ENCODE measurements around the gene RARRES1.

RARRES1 gene

DNA sequence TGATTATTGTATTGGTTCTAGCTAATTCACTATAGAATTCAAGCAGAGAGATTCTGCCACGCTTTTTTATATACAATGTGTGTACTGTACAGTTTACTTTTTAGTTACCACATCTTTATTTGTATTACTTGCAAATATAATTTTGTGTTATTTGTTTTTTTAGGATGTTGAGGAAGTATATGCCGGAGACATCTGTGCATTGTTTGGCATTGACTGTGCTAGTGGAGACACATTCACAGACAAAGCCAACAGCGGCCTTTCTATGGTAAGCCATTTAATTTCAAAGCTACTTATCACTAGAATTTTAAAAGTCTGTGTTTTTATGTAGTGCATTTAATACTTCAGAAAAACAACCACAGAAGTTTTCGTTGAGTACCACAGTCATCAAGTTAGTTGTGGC is 71.5 kb downstream of the RARRES1 start:
- H3K27me3 ChIP-seq (ENCODE audit: control insufficient read depth, insufficient read depth, low read length), result no peaks in the 10 kb centered on the region

DNA sequence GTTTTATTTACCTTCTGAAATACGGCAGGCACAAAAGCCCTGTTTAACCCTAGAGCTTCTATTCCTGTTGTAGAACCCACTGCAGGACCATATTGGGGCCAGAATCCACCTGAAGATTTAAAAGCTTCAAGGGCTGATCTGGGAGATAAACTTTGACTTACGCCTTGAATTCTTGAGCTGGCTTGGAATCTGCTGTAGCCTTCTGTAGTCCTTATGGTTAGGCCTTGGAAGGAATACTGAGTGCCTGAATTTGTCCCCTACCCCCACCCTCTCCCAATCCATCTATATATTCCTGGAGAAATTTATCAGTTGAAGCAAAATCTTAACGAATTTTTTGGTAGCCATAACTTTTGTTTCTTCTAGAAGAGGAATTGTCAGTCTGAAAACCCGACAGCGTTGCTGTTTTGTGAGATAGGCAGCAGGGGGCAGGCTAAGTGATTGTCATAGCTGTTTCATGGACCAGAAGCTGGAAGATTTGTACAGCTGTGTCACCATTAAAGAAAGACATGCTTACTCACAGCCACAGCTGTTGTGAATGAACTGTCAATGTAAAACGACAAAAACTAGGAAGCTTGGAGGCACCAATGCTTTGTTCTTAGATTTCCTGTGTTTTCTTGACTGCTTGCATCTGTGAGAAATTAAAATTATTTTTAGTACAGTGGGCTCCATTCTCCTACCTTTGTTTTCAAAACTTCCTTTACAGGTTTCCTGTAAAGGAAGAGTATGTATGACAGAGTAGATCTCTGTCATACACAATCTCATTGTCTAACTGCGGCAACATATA is 72.6 kb downstream of the RARRES1 start:
- H3K27me3 ChIP-seq (ENCODE audit: control insufficient read depth, insufficient read depth, low read length), result no peaks in the 10 kb centered on the region
- H3K27ac ChIP-seq, result peak overlapping the region; percentile 21
- no peak overlapping the region for H3K9ac ChIP-seq
- H3K36me3 ChIP-seq (ENCODE audit: control insufficient read depth, insufficient read depth, low read length), result no peaks in the 10 kb centered on the region
- no peak overlapping the region for H3K4me2 ChIP-seq (ENCODE audit: low read length)
- H3K9me3 ChIP-seq (ENCODE audit: control insufficient read depth, low read length), result no peaks in the 10 kb centered on the region
- no peak overlapping the region for H2AFZ ChIP-seq
- no peaks in the 10 kb centered on the region for H3K4me1 ChIP-seq
- TF ChIP-seq, protein P1, sequence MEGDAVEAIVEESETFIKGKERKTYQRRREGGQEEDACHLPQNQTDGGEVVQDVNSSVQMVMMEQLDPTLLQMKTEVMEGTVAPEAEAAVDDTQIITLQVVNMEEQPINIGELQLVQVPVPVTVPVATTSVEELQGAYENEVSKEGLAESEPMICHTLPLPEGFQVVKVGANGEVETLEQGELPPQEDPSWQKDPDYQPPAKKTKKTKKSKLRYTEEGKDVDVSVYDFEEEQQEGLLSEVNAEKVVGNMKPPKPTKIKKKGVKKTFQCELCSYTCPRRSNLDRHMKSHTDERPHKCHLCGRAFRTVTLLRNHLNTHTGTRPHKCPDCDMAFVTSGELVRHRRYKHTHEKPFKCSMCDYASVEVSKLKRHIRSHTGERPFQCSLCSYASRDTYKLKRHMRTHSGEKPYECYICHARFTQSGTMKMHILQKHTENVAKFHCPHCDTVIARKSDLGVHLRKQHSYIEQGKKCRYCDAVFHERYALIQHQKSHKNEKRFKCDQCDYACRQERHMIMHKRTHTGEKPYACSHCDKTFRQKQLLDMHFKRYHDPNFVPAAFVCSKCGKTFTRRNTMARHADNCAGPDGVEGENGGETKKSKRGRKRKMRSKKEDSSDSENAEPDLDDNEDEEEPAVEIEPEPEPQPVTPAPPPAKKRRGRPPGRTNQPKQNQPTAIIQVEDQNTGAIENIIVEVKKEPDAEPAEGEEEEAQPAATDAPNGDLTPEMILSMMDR (IDR thresholded peaks at IDR 0.05), result peak; percentile 45
- peaks cover 3% of the 10 kb centered on the region for H3K79me2 ChIP-seq
- no peak overlapping the region for H3K4me3 ChIP-seq (ENCODE audit: low read depth, low read length)

More for the DNA sequence above, 71.5 kb downstream of the RARRES1 start:
- peaks cover 3% of the 10 kb centered on the region for H3K79me2 ChIP-seq
- no peak overlapping the region for H3K27ac ChIP-seq
- no peak overlapping the region for H3K4me3 ChIP-seq (ENCODE audit: low read depth, low read length)
- TF ChIP-seq, protein P1 (IDR thresholded peaks at IDR 0.05), result no peak
- no peak overlapping the region for H2AFZ ChIP-seq
- no peaks in the 10 kb centered on the region for H3K36me3 ChIP-seq (ENCODE audit: control insufficient read depth, insufficient read depth, low read length)
- H3K9me3 ChIP-seq (ENCODE audit: control insufficient read depth, low read length), result no peaks in the 10 kb centered on the region
- no peak overlapping the region for H3K4me2 ChIP-seq (ENCODE audit: low read length)
- no peaks in the 10 kb centered on the region for H3K4me1 ChIP-seq
- no peak overlapping the region for H3K9ac ChIP-seq

DNA sequence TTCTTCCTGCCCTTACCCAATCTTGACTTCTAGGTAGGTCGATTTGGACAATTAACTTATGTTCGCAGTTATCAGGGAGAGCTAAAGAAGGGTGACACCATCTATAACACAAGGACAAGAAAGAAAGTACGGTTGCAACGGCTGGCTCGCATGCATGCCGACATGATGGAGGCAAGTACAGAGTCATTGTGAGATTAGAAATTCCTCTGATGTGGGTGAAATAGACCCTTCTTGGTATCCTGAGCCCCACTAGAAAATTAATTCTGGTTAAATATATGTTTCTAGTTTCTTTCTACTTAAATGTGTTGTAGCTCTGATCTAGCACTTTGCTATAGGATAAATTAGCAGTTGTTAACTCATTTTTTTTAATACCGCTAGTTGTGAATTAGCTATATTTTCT is 73.4 kb downstream of the RARRES1 start:
- Histone ChIP-seq H3K4me1 (no peaks in the 10 kb centered on the region), H3K9ac (no peak overlapping the region), H2AFZ (no peak overlapping the region), H3K9me3 (ENCODE audit: control insufficient read depth, low read length) (no peaks in the 10 kb centered on the region), H3K79me2 (peaks cover 3% of the 10 kb centered on the region), H3K4me3 (ENCODE audit: low read depth, low read length) (no peak overlapping the region), H3K27me3 (ENCODE audit: control insufficient read depth, insufficient read depth, low read length) (no peaks in the 10 kb centered on the region), H3K27ac (no peak overlapping the region), H3K4me2 (ENCODE audit: low read length) (no peak overlapping the region), H3K36me3 (ENCODE audit: control insufficient read depth, insufficient read depth, low read length) (no peaks in the 10 kb centered on the region)
- TF ChIP-seq, protein P1 (IDR thresholded peaks at IDR 0.05), result no peak

DNA sequence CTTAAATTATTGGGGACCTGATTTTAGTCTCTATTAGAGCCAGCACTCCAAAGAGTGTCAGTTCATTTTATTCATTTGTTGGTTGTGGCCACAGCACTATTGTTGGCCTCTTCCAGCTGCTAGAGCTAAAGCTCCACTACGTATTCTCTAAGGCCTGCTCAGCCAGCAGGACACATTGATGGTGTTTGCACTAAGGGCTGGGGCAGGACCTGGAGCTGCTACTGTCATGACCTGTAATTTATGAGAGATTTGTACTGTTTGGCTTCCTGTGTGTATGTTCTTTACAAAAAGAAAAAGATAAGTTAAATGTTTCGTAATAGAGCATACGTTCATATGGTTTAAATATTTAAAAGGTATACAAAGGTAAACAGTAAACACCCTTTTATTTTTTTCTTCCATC is 79.8 kb downstream of the RARRES1 start:
- H3K27ac ChIP-seq, result no peak overlapping the region
- H3K79me2 ChIP-seq, result peaks cover 3% of the 10 kb centered on the region
- H3K9ac ChIP-seq, result no peak overlapping the region
- H3K36me3 ChIP-seq (ENCODE audit: control insufficient read depth, insufficient read depth, low read length), result no peaks in the 10 kb centered on the region
- H3K4me1 ChIP-seq, result no peaks in the 10 kb centered on the region
- H3K4me2 ChIP-seq (ENCODE audit: low read length), result no peak overlapping the region
- H3K27me3 ChIP-seq (ENCODE audit: control insufficient read depth, insufficient read depth, low read length), result no peaks in the 10 kb centered on the region
- TF ChIP-seq, protein P1 (IDR thresholded peaks at IDR 0.05), result no peak
- no peak overlapping the region for H2AFZ ChIP-seq
- no peaks in the 10 kb centered on the region for H3K9me3 ChIP-seq (ENCODE audit: control insufficient read depth, low read length)
- no peak overlapping the region for H3K4me3 ChIP-seq (ENCODE audit: low read depth, low read length)

DNA sequence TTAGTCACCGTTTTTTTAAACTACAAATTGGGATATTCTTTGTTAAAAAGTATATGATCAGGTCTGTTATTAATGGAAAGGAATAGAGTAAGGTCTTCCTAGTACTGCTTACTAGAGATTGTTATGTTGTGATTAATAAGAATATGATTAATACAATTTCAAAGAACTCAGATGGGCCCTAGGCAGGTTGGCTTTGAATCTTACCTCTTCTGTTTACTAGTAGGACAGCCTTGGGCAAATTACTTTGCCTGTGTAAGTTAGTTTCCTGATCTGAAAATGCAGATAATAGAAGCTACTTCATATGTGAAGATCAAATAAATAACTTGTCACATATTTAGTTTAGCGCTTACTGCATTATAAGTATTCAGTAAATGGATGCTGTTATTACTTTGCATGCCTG is 81.1 kb downstream of the RARRES1 start:
- H3K9ac ChIP-seq, result no peak overlapping the region
- no peaks in the 10 kb centered on the region for H3K9me3 ChIP-seq (ENCODE audit: control insufficient read depth, low read length)
- no peak overlapping the region for H2AFZ ChIP-seq
- no peaks in the 10 kb centered on the region for H3K27me3 ChIP-seq (ENCODE audit: control insufficient read depth, insufficient read depth, low read length)
- TF ChIP-seq, protein P1 (IDR thresholded peaks at IDR 0.05), result no peak
- no peak overlapping the region for H3K4me3 ChIP-seq (ENCODE audit: low read depth, low read length)
- no peaks in the 10 kb centered on the region for H3K4me1 ChIP-seq
- H3K79me2 ChIP-seq, result peaks cover under 1% of the 10 kb centered on the region
- no peak overlapping the region for H3K4me2 ChIP-seq (ENCODE audit: low read length)
- no peak overlapping the region for H3K27ac ChIP-seq
- no peaks in the 10 kb centered on the region for H3K36me3 ChIP-seq (ENCODE audit: control insufficient read depth, insufficient read depth, low read length)

Data from parathyroid adenoma (tissue), 2 donors.